HPDE6-E6E7 (cell line): ENCODE data around the gene SLC37A1.

Experiments
- DNase-seq: peaks from one replicate; pipeline ENCODE4 v3.0.0; 2011; ENCODE audit warnings: missing footprints; ENCODE audit errors: extremely low spot score

Gene SLC37A1

DNA sequence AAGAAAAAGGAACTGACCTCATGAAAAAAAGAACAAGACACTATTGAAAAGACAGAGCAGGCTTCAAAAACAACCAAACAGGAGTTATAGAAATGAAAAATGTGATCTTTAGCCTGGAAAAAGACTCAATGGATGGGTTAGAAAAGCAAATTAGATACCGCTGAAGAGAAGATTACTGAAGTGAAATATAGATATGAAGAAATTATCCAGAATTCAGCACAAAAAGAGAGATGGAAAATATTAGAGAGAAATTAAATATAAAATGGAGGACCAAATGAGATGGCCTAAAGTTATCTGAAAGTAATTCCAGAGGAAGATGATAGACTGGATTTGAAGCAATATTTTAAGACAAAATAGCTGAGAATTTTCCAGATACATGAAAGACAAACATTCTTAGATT, 63.0 kb downstream of the SLC37A1 start:
- no peak for DNase-seq

DNA sequence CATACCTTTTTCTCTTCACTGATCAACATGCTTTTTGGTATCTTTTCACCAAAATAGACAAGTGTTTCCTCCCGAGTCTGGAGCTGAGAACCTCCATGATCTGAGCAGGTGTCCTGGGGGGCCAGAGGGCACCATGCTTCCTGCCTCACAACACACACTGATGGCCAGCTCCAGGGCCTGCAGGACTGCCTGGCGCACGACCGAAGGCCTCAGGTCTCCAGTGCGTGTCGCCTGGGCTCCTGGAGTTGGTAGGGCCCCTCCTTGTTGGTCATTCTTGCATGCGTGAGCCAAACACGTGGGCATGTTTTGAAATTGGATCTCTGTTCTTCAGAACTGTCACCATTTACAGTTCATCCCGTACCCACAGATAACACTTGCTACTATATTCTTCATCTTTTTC, 64.4 kb downstream of the SLC37A1 start:
- DNase-seq: no peak

- DNase-seq: no peak
Observed at GRCh38 chr21:42578761-42579415, 65.2 kb downstream of the SLC37A1 start.

DNA sequence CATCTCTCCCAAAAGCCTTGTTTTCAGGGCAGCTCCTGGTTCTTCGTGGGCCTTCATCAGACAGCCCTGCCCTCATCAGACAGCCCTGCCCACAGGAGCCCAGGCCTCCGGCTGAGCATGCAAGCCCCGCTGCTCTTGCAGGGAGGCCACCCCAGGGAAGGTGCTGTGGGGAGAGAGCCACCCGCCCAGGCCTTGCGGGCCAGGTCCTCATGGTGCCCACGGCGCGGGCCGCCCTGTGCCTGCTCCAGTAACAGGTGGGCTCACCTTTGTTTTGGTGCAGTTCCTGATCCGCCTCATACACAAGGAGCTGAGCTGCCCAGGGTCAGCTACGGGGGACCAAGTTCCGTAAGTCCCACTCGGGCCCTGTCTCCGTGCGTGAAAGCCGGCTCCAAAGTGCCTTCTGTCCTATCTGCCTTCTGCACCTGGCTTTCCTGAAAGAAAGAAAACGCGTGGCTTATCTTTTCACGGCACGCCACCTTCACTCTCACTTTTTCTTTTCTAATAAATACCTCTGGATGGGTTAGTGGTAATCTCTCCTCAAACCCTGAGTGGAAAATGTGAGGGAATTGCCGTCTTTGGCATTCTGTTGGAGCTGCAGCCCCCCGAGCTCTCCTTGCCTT, 65.9 kb downstream of the SLC37A1 start:
- no peak for DNase-seq

DNA sequence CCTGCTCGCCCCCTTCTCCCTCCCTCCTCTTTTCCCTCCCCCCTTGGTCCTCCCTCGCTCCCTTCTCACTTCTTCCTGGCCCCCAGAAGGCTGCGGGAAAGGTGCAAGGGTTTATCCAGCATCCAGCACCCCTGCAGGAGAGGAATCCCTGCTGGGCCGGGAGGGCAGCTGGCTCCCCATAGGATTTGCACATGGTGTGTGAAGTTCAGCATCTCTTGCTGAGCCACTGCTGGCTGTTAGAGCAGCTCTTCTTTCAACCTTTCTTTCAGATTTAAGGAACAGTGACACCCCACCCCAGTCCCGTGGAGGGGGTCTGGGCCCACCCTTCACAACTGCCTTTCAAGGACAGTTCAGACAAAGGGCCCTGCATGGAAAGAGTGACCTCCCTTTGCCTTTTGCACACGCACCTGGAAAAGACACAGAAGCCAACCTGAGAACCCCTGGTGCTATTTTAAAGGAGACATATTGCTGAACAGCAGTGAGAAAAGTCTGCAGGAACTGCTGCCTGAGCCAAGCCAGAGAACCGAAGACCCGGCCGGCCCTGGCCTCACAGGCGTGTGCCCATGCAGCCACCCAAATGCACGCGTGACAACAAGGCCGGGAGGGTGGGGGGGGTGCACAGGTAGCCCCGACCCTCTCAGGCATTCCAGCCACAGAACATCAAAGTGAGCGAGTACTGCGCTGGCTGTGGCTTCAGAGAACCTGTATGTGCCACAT, 66.6 kb downstream of the SLC37A1 start:
- no peak for DNase-seq

DNA sequence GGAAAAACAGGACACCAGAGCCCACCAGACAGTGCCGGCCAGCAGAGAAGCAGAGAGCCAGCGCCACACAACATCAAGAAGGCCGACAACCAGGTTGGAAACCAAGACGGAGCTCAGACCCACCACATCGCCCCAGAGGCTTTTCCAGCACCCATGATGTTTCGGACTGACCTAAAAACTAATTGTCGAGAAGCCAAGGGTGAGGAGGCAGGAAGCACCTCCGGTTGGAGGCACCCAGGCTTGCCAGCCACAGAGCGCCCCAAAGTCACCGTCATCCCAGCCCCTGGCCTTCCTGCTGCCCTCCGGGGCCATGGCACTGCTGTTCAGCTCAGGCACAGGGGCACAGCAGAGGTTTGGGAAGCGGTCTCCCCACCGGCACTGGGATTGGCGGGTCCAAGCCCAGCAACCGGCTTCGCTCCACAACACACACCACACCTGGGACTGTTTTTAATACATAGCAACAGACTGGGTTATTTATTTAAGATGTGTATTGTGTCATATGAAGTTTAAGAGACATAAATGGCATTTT, 67.2 kb downstream of the SLC37A1 start:
- DNase-seq: no peak

DNA sequence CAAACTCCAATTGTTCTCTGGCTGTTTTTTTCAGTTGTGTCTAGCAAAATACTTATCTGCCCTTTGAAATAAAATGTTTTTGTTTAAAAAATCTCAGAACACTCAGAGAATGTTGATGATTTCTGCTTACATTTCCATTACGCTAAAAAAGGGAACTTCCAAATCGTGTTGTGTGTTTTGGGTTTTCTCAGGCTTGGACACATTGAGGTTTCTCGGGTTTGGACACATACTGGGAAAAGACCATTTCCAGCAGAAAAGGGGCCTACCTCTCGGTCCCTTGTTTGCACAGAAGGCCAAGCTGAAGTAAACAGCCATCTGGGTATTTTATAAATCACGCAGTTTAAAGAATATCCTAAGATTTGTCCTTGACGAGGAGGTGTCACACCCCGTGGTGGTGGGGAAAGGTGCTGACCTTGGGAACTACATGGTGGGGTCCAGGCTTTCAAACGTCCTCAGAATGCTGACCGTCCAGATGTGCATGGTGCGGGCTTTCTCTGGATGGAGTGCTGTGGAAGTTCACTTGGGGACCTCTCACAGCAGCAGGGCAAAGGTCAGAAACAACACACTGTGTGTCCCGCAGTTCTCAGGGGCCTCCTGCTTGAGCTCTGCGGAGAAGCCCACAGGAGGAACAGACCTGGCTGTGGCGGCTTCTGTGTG, 67.8 kb downstream of the SLC37A1 start:
- no peak for DNase-seq

GRCh38 chr21:42581993-42582786, 68.5 kb downstream of the SLC37A1 start:
- DNase-seq: no peak

GRCh38 chr21:42582787-42583476, 69.3 kb downstream of the SLC37A1 start:
- DNase-seq: no peak

DNA sequence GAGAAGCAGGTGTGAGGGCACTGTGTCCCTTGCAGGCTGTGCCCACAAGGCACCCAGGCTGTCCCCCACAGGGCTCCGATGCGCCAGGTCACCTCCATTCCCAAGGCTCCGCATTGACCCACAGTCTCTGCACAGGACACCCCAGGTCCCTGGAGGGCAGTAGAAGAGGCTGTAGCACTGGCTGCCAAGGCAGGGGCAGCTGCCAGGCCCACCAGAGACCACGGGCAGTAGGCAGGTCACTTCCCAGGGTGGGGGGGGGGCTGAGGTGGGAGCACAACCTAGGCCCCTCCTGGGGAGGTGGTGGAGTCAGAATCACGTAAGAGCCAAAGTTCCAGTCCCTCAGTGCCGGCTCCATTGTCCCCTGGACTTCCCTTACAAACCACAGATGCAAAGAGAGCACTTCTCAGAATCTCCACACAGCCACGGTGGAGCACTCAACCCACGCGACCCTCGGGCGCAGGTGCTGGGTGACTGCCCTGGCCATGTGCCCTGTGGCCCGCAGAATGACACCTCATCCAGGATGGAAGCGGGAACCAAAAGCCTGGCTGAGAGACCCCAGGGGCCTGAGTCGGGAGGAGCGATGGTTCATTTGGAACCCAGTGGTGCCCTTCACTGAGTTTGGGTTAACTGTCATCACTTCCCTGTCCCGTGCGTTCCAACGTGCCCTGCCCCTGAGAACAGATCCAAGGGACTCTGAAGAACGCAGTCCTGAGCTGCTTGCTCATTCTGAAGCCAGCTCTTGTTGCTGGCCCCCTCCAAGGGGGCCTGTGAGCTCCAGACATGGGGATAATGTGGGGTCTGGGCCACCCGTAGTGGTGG, 70.0 kb downstream of the SLC37A1 start:
- no peak for DNase-seq

- DNase-seq: no peak
Observed at GRCh38 chr21:42584296-42584641, 70.6 kb downstream of the SLC37A1 start.

- no peak for DNase-seq
Observed at GRCh38 chr21:42585881-42586280, 72.2 kb downstream of the SLC37A1 start.

GRCh38 chr21:42586406-42586805, 72.8 kb downstream of the SLC37A1 start:
- no peak for DNase-seq

DNA sequence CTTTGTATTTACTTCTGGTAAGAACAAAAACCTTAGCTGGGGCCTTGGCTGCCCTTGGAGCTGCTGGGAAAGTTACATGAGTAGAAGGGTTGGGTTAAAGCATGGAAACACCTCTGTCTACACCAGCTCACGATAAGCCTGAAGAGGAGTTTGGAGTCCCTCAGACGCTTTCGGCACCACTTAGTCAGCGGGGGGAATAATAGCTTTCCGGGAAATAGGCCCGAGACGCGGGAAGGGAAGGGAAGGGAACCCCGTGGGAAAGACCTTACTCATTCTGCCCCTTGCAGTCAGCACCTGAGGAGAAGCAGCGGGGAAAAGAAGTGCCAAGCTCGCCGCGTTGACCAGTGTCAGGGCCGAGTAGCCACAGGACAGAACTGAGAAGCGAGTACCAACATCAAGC, 73.4 kb downstream of the SLC37A1 start:
- no peak for DNase-seq

DNA sequence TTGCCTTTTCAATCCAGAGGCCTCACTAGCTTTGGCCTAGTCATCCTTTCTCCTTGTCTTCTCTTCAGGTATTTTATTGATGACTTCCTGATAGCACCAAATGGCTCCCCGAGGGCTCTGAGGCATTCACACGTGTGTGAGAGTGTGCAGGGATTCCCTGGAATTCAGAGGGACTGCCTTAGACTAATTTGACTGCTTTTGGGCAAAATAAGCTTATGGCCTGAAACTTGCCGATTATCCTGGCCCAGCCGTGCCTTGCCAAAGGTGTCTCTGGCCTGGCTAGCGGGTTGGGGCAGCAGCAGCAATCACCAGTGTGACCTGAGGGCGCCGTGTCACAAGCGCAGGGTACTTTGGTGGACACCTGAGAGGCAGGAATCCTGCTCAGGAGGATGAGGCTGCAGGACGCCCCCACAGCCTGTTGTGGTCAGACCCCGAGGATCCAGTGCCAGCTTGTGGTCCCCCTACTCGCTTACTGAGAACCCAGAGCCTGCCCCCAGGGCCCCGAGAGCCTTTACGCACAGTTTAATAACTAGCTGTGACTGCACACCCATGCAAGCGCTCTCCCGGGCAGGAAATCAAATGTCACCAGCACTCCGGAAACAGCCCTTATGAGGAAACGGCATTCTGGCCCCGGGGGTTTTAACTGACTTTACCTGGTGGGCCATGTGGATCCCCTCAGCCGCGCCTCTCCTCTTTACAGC, 76.9 kb downstream of the SLC37A1 start:
- DNase-seq: no peak

DNA sequence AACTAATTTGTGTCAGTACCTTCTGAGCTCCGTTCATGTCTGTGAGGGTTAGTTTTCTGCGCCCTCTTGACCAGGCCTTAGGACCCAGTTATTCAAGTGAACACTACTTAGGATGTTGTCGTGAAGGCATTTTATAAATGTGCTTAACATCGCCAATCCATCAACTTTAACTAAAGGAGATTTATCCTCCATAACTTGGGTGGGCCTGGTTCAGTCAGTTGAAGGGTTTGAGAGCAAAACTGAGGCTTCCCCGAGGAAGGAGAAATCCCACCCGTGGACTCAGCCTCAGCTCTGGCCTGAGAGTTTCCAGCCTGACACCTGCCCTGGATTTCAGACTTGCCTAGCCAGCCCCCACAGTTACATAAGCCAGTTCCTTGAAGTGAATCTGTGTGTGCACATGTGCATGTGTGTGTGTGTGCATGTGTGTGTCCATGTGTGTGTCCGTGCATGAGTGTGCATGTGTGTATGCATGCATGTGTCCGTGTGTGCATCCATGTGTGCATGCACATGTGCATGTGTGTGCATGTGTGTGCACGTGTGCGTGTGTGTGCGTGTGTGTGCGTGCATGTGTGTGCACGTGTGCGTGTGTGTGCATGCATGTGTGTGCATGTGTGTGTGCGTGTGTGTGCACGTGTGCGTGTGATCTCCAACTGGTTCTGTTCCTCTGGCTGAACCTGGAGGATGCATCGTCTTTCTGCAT, 77.7 kb downstream of the SLC37A1 start:
- DNase-seq: no peak

DNA sequence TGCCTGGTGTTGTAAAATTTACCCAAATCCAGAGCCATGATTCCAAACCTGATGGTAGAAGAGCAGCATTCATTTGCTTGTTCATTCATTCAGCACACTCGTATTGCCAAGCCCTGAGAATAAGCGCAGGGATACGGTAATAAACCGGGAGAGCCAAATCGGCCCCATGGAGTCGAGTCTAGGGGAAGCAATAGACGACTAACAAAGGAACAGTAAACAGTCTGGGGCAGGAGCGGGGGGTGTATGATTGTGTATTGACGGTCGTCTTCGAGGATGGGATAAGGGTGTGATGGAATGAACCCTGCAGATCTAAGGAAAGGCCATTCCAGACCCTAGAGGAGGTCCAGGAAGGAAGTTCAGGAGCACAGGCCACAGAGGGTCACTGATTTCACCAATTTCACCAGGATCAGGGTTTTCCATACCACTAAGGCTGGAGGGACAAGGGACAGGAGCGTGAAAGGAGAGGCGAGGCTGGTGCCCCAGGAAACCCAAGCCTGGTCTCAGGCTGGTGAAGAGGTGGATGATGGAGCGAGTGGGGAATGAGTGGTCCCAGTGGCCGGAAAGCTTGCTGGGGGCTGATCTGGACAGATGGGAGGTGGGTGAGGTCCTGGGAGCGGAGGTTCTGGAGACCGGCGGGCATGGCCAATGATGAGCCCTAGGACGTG, 78.6 kb downstream of the SLC37A1 start:
- no peak for DNase-seq
